GM21717 (cell line): ENCODE results near the gene NQO1.
"Not testable (repeated sequence)": the region's sequence is repeated elsewhere in the genome, so short reads cannot be mapped to it uniquely, and the experiment has no call there.

Source experiments
- ATAC-seq: cut with Tn5 transposase; IDR thresholded peaks from one replicate; pipeline ENCODE4 v1.9.1; 2021; ENCODE audit warnings: mild to moderate bottlenecking, moderate library complexity; ENCODE audit not compliant: unreplicated experiment

NQO1 gene

GRCh38 chr16:69726313-69727060 is at the start of gene NQO1:
Gene NQO1, minus strand, starts transcription at chr16:69726560. Its CDS starts 121 bp downstream, at chr16:69726439.
- ATAC-seq: peak; percentile 97

- no peak for ATAC-seq
Measured at GRCh38 chr16:69775563-69775962, 49.2 kb upstream of the NQO1 start.

GRCh38 chr16:69773260-69773947 is 47.0 kb upstream of the NQO1 start:
- peak; percentile 47 for ATAC-seq

GRCh38 chr16:69771651-69771967 is 45.2 kb upstream of the NQO1 start:
- no peak for ATAC-seq

- ATAC-seq: no peak
Measured at GRCh38 chr16:69769404-69769803, 43.0 kb upstream of the NQO1 start.

GRCh38 chr16:69768666-69769065 is 42.3 kb upstream of the NQO1 start:
- ATAC-seq: no peak

GRCh38 chr16:69767459-69768229 is 41.3 kb upstream of the NQO1 start:
- no peak for ATAC-seq

GRCh38 chr16:69763599-69763942 is 37.2 kb upstream of the NQO1 start:
- ATAC-seq: no peak

- peak; percentile 14 for ATAC-seq
Measured at GRCh38 chr16:69762814-69763598, 36.6 kb upstream of the NQO1 start.

- peak; percentile 67 for ATAC-seq
Measured at GRCh38 chr16:69761983-69762813, 35.8 kb upstream of the NQO1 start, which contains the start of gene WWP2. Gene WWP2, plus strand, starts transcription at chr16:69762332. Its CDS starts 24,679 bp downstream, at chr16:69787011.

- not testable (repeated sequence) for ATAC-seq
Measured at GRCh38 chr16:69757375-69757774, 31.0 kb upstream of the NQO1 start.

- no peak for ATAC-seq
Measured at GRCh38 chr16:69756705-69757104, 30.3 kb upstream of the NQO1 start.

- ATAC-seq: peak; percentile 86
Measured at GRCh38 chr16:69754469-69755310, 28.3 kb upstream of the NQO1 start, which contains the start of gene NOB1. Gene NOB1, minus strand, starts transcription at chr16:69754926. Its CDS starts 16 bp downstream, at chr16:69754910.

GRCh38 chr16:69754143-69754468 is 27.7 kb upstream of the NQO1 start:
- ATAC-seq: no peak

- no peak for ATAC-seq
Measured at GRCh38 chr16:69748694-69749345, 22.5 kb upstream of the NQO1 start.

GRCh38 chr16:69747115-69747514 is 20.8 kb upstream of the NQO1 start:
- ATAC-seq: no peak

GRCh38 chr16:69745959-69746358 is 19.6 kb upstream of the NQO1 start:
- no peak for ATAC-seq

- ATAC-seq: no peak
Measured at GRCh38 chr16:69745232-69745612, 18.9 kb upstream of the NQO1 start.
